PFSK-1 (cell line): Measurements from ENCODE around the gene ASF1B.

Experiments
- POLR2AphosphoS5 ChIP-seq: IDR thresholded peaks from 2 replicates; pipeline ENCODE4 v1.6.1; 2012; ENCODE audit warnings: low read depth, mild to moderate bottlenecking, control low read depth, low read length, moderate library complexity
- TAF1 ChIP-seq: IDR thresholded peaks from 2 replicates; pipeline ENCODE4 v1.6.1; 2012; ENCODE audit warnings: low read length, control low read depth, borderline replicate concordance; ENCODE audit not compliant: insufficient read depth
- TF ChIP-seq, protein P1 (sequence below), 2 experiments: IDR thresholded peaks; 2 replicates each; pipeline versions ENCODE4 v1.6.1 to v1.8.0; 2011 to 2012; ENCODE audit warnings: low read depth in 2 of 2, low read length in 2 of 2, control low read depth in 1 of 2, inconsistent platforms in 1 of 2, mild to moderate bottlenecking in 1 of 2, moderate library complexity in 1 of 2; ENCODE audit not compliant: insufficient read depth in 1 of 2

DNA sequence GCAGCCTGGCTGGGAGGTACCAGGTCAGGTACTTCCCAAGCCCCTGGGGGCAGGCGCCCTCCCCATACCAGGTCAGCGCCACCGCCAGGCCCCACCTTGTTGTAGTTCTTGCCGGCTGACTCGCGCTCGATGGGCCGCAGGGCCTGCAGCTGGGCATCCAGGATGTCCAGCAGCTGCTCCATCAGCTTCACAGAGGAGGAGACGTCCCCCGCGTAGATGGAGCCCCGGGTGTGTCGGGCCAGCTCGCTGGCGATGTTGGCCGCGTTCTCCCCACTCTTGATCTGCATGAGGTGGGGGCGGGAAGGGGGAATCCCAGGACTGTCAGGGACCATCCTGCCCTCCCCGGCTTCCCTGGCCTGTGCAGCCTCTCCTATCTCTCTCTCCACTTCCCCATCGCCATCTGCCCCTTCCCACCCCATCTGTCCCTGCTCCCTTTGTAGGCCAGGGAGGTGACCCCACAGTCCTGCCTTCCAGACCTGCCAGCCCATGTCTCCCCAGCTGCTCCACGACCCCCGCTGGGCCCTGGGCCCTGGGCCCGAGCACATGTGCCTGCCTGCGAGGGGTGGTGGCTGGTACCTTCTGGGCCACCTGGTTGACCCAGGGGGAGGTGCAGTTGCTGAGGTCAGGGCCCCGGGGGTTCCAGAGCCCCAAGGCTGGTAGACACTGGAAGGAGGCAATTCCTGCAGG, 23.8 kb upstream of the ASF1B start:
- no peak for TF ChIP-seq POLR2AphosphoS5
- TF ChIP-seq TAF1 = no peak
- TF ChIP-seq, protein P1, sequence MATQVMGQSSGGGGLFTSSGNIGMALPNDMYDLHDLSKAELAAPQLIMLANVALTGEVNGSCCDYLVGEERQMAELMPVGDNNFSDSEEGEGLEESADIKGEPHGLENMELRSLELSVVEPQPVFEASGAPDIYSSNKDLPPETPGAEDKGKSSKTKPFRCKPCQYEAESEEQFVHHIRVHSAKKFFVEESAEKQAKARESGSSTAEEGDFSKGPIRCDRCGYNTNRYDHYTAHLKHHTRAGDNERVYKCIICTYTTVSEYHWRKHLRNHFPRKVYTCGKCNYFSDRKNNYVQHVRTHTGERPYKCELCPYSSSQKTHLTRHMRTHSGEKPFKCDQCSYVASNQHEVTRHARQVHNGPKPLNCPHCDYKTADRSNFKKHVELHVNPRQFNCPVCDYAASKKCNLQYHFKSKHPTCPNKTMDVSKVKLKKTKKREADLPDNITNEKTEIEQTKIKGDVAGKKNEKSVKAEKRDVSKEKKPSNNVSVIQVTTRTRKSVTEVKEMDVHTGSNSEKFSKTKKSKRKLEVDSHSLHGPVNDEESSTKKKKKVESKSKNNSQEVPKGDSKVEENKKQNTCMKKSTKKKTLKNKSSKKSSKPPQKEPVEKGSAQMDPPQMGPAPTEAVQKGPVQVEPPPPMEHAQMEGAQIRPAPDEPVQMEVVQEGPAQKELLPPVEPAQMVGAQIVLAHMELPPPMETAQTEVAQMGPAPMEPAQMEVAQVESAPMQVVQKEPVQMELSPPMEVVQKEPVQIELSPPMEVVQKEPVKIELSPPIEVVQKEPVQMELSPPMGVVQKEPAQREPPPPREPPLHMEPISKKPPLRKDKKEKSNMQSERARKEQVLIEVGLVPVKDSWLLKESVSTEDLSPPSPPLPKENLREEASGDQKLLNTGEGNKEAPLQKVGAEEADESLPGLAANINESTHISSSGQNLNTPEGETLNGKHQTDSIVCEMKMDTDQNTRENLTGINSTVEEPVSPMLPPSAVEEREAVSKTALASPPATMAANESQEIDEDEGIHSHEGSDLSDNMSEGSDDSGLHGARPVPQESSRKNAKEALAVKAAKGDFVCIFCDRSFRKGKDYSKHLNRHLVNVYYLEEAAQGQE (IDR thresholded peaks at IDR 0.05; ENCODE audit: insufficient read depth in 1 of 2, low read depth in 2 of 2, low read length in 2 of 2) = no peak
